ENCODE results near the gene PHACTR4. TPM values are rescaled to one million over a fixed set of nuclear protein-coding genes. Genes with fewer than 3 reads are reported as not detected.
A peak's percentile ranks its signal among the peaks of the same experiment; 100 is the strongest.

Gene PHACTR4
- total and polyA plus RNA-seq, 2 of the 4 experiments (the other 2 are of a cell fraction): 7.5 to 15.0 TPM

GRCh38 chr1:28518000-28518744 is 148.6 kb downstream of the PHACTR4 start:
- in situ Hi-C loops (cut with MboI; ENCODE audit: low sequenced_read_pairs): loop anchor here (5.0 kb wide), 1 partner anchor 84 kb away; no protein-coding TSS in a partner anchor
- H2AFZ ChIP-seq (replicated peaks; ENCODE audit: low read length, poor library complexity): peak overlapping the region; percentile 93
- peak overlapping the region; percentile 73 for H2BK5ac ChIP-seq (ENCODE audit: low read depth, low read length, poor library complexity, severe bottlenecking)
- peak overlapping the region; percentile 61 for H3K4ac ChIP-seq (ENCODE audit: low read depth, low read length)
- H4K91ac ChIP-seq (ENCODE audit: insufficient read depth, low read depth, low read length): peak overlapping the region; percentile 1; the same call in 1 of the 2 replicates
- peaks cover 58% of the 10 kb centered on the region for H4K20me1 ChIP-seq (ENCODE audit: insufficient read depth, low read length)
- H3K36me3 ChIP-seq (ENCODE audit: control insufficient read depth, insufficient read depth, low read length): peaks cover 5% of the 10 kb centered on the region
- 0 out of 2 replicates have a peak overlapping the region, but pooled peaks have one; percentile 25 for H3K56ac ChIP-seq (ENCODE audit: extremely low read depth, insufficient read depth, low read length)
- no peak overlapping the region for H2BK20ac ChIP-seq (ENCODE audit: low read depth, low read length)
- H4K5ac ChIP-seq (ENCODE audit: low read depth, low read length): peak overlapping the region; percentile 8; the same call in 1 of the 2 replicates
- POLR2A ChIA-PET (ENCODE audit: unreplicated experiment): interaction anchor here (0.7 to 0.9 kb wide), 2 partner anchors 10 to 64 kb away, joined by 4 to 6 read pairs; no protein-coding TSS in a partner anchor
- peaks cover 17 to 42% of the 10 kb centered on the region in 2 experiments for H3K79me1 ChIP-seq (ENCODE audit: low read depth in 1 of 2, low read length in 2 of 2)
- H3K9me3 ChIP-seq (ENCODE audit: control insufficient read depth, insufficient read depth, low read length): no peaks in the 10 kb centered on the region
- H2AK5ac ChIP-seq (ENCODE audit: low read depth, low read length): peak overlapping the region; percentile 42; the same call in 1 of the 2 replicates
- peak overlapping the region; percentile 95 for H3K4me2 ChIP-seq (ENCODE audit: low read depth, low read length)
- peaks cover 9% of the 10 kb centered on the region for H3K4me1 ChIP-seq (ENCODE audit: control insufficient read depth, insufficient read depth, low read length)
- peak overlapping the region; percentile 89 for H2AK9ac ChIP-seq (replicated peaks; ENCODE audit: low read depth, low read length, poor library complexity)
- dilution Hi-C loops (cut with HindIII; ENCODE audit: low sequenced_read_pairs, unreplicated experiment): no loop called here
- no peak overlapping the region for H2BK120ac ChIP-seq (ENCODE audit: low read depth, low read length)
- H3K9me1 ChIP-seq (ENCODE audit: insufficient read depth, low read length): no peaks in the 10 kb centered on the region; the same call in 1 of the 2 replicates
- peak overlapping the region; percentile 70 for H3K9ac ChIP-seq (ENCODE audit: low read depth, low read length)
- H2BK15ac ChIP-seq (ENCODE audit: low read depth, low read length): no peak overlapping the region
- H3K4me3 ChIP-seq (ENCODE audit: insufficient read depth, low read depth, low read length): peak overlapping the region; percentile 78
- no peak overlapping the region for H3K18ac ChIP-seq (ENCODE audit: low read depth, low read length)
- CTCF ChIA-PET: interaction anchor here (1.2 kb wide), 1 partner anchor 84 kb away, joined by 7 read pairs; no protein-coding TSS in a partner anchor
- H3K23ac ChIP-seq (ENCODE audit: low read depth, low read length): peak overlapping the region; percentile 64; the same call in 1 of the 2 replicates
- peak overlapping the region; percentile 76 for H3K27ac ChIP-seq (ENCODE audit: insufficient read depth, low read length)
- peak; percentile 81 for DNase-seq
- no TSS peak for BruUV-seq (replicated peaks)
- no peaks in the 10 kb centered on the region for H3K27me3 ChIP-seq (ENCODE audit: control insufficient read depth, insufficient read depth, low read length)
- H3K14ac ChIP-seq (replicated peaks; ENCODE audit: low read depth, low read length): peak overlapping the region; percentile 39
- H4K8ac ChIP-seq (ENCODE audit: low read depth in 2 of 2, low read length in 2 of 2): peak overlapping the region; percentile 51 to 66; a peak in 1 of 4 replicates
- peak; percentile 86 for ATAC-seq (ENCODE audit: low read depth)
- WGBS, 2 experiments (ENCODE audit: extremely low coverage in 2 of 2, insufficient read length in 1 of 2): 0% methylated on average over 54 of the region's 92 CpGs; no CpG with 5 or more reads in 1 of the 2 experiments
- intact Hi-C loops (cut with micrococcal nuclease): loop anchor here (1.0 to 5.0 kb wide), 3 partner anchors 64 to 359 kb away; no protein-coding TSS in a partner anchor
- TF ChIP-seq BHLHE40 (IDR thresholded peaks at IDR 0.05; ENCODE audit: low read depth, low read length) (0 out of 2 replicates have a peak, but pooled peaks have one; percentile 10), CTCF (conservative IDR thresholded peaks at IDR 0.05; ENCODE audit: low read depth, low read length) (peak; percentile 91), MAZ (IDR thresholded peaks at IDR 0.05; ENCODE audit: borderline replicate concordance, low read depth, low read length) (peak; percentile 12; the same call in 1 of the 2 replicates), MXI1 (IDR thresholded peaks at IDR 0.05; ENCODE audit: borderline replicate concordance, low read depth, low read length) (peak; percentile 94), FOS (IDR thresholded peaks at IDR 0.05; ENCODE audit: low read depth, low read length) (no peak), CEBPB (IDR thresholded peaks at IDR 0.05; ENCODE audit: low read depth, low read length) (no peak), RFX5 (IDR thresholded peaks at IDR 0.05; ENCODE audit: low read depth, low read length) (no peak), RAD21 (IDR thresholded peaks at IDR 0.05; ENCODE audit: low read length) (peak; percentile 72), USF2 (IDR thresholded peaks at IDR 0.05; ENCODE audit: low read depth, low read length) (no peak), POLR2A (IDR thresholded peaks at IDR 0.05; ENCODE audit: low read depth, low read length) (no peak; the same call in 1 of the 2 replicates), RCOR1 (IDR thresholded peaks at IDR 0.05; ENCODE audit: insufficient replicate concordance, low read length) (no peak), CHD1 (IDR thresholded peaks at IDR 0.05; ENCODE audit: low read depth, low read length) (no peak), NFE2L2 (IDR thresholded peaks at IDR 0.05; ENCODE audit: low read depth, low read length) (no peak)
